Measurements from ENCODE around the gene WDFY2.

WDFY2 gene

GRCh38 chr13:51626749-51627148, 42.5 kb downstream of the WDFY2 start:
- TF ChIP-seq CTCF (IDR thresholded peaks at IDR 0.05; ENCODE audit: low read depth, low read length), result no peak
- H3K4me3 ChIP-seq (ENCODE audit: low read depth, low read length), result no peak overlapping the region
- DNase-seq (ENCODE audit: low read depth, low spot score), result no peak
- in situ Hi-C loops (cut with HindIII; ENCODE audit: low sequenced_read_pairs), result no loop called here

DNA sequence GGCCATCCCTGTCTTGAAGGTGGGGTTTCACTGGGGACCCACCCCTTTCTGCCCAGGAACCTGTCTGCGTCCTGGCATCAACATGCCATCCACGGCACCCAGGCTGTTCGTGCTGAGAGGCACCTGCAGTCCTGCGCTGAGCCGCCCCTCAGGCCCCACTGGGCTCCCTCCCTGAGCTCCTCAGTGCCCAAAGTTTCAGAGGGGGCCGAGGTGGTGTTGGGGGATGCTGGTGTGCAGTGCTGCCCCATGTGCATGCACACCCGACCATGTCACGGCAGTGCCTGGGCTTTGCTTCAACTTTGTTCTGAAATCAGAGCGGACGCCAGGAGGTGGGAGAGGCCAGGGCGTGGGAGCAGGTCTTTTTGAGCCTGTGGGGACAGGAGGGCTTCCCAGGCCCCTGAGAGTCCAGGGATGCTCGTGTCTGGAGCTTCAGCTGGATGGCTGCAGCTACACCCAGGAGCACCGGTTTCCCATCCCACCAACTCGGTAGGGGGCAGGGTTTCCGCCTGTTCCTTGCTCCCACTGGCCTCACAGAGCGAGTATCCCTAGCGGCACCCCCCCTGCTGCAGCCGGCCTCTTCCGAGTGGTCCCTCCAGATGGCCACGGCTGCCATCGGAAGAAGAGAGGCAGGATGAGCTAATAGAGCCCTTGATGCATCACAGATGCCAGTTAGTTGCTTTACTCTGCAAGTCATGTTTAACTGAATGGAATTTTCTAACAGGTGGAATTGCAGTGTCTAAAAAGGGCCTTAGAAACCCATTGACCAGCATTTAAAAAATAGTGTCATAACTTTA, 44.0 kb downstream of the WDFY2 start:
- no peak for DNase-seq (ENCODE audit: low read depth, low spot score)
- no peak overlapping the region for H3K4me3 ChIP-seq (ENCODE audit: low read depth, low read length)
- in situ Hi-C loops (cut with HindIII; ENCODE audit: low sequenced_read_pairs), result no loop called here
- no peak for TF ChIP-seq CTCF (IDR thresholded peaks at IDR 0.05; ENCODE audit: low read depth, low read length)

DNA sequence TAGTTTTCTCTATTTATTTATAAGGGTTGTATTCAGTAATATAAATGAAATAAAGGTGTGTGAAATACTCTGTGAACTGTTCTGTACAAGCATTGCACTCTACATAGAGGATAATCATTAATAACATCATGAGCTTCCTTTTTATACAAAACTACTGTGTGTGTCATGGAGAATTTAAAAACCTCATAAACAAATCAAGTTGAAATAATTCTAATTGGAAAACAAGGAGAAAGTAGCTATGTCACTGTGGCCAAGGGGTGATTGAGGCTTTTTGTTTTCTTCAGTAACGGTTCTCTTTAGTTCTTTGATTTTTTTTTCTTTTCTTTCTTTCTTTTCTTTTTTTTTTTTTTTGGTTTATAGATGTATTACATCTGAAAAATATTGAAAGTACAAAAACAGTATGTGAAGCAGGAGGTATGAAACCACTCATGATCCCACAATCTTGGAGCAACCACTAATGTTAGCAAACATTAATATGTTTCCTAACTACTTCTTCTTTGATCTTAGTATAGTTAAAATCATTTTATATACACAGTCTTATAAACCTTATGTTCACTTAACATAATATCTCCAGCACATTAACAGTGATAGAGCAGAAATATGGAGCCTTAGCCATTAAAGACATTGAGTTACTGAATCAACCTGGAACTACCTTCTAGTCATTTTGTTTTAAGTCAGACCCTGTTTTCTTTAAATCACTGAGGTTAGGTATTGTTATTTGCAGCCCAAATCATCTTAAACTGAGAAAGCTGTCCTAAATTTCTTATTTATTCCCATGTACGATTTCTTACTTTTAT, 45.4 kb downstream of the WDFY2 start:
- TF ChIP-seq CTCF (IDR thresholded peaks at IDR 0.05; ENCODE audit: low read depth, low read length), result no peak
- in situ Hi-C loops (cut with HindIII; ENCODE audit: low sequenced_read_pairs), result no loop called here
- no peak overlapping the region for H3K4me3 ChIP-seq (ENCODE audit: low read depth, low read length)
- DNase-seq (ENCODE audit: low read depth, low spot score), result no peak

GRCh38 chr13:51630288-51630615, 46.0 kb downstream of the WDFY2 start:
- H3K4me3 ChIP-seq (ENCODE audit: low read depth, low read length), result no peak overlapping the region
- TF ChIP-seq CTCF (IDR thresholded peaks at IDR 0.05; ENCODE audit: low read depth, low read length), result no peak
- in situ Hi-C loops (cut with HindIII; ENCODE audit: low sequenced_read_pairs), result no loop called here
- DNase-seq (ENCODE audit: low read depth, low spot score), result no peak

GRCh38 chr13:51632591-51633362, 48.5 kb downstream of the WDFY2 start:
- DNase-seq (ENCODE audit: low read depth, low spot score), result no peak
- in situ Hi-C loops (cut with HindIII; ENCODE audit: low sequenced_read_pairs), result no loop called here
- H3K4me3 ChIP-seq (ENCODE audit: low read depth, low read length), result no peak overlapping the region
- TF ChIP-seq CTCF (IDR thresholded peaks at IDR 0.05; ENCODE audit: low read depth, low read length), result no peak

DNA sequence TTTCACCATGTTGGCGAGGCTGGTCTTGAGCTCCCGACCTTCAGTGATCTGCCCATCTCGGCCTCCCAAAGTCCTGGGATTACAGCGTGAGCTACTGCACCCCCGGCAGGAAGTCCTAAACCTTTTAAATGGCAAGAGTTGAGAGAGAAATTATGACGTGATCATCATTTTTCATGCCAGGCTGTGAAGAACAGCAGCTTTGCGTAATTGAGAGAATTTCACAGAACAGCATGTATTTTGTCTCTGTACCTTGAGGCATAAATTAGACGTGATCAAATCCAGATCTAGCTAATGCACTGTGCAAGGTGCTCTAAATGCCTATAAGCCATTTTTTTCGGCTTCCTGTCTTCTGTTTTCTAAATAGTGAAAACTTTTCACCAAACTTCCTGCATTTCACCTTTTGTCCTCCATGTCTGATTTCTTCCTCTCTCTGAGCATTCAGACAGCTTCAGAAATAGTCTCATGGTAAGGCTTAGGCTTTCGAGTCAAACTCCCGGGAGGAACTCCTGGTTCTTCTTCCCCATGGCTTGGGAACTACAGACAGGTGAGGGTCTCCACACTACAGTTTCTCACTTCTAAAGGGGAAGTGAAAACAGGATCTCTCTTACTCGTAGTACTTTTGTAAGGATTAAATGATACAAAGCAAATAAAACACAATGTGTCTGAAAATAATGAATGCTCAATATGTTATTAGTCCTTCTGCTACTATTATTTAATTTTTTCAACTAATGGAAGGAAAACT, 51.0 kb downstream of the WDFY2 start:
- no peak overlapping the region for H3K4me3 ChIP-seq (ENCODE audit: low read depth, low read length)
- in situ Hi-C loops (cut with HindIII; ENCODE audit: low sequenced_read_pairs), result no loop called here
- no peak for TF ChIP-seq CTCF (IDR thresholded peaks at IDR 0.05; ENCODE audit: low read depth, low read length)
- DNase-seq (ENCODE audit: low read depth, low spot score), result no peak
